ENCODE measurements around the gene NDUFS8. TPM values are rescaled to one million over a fixed set of nuclear protein-coding genes. Genes with fewer than 3 reads are reported as not detected.

The NDUFS8 gene
- 87.3 and 119 TPM in 2 replicates for total RNA-seq

GRCh38 chr11:68030318-68031143 lies at the start of gene NDUFS8:
Gene NDUFS8, plus strand, starts transcription at chr11:68030681. Its CDS starts 1,471 bp downstream, at chr11:68032152.

GRCh38 chr11:68003846-68004550 lies 26.5 kb upstream of the NDUFS8 start, which contains the start of gene UNC93B1:
Gene UNC93B1, minus strand, starts transcription at chr11:68004097. Its CDS starts 54 bp downstream, at chr11:68004043.

GRCh38 chr11:68010090-68011041 lies 20.1 kb upstream of the NDUFS8 start, which contains the start of gene ALDH3B1:
Gene ALDH3B1, plus strand, starts transcription at chr11:68010327. Its CDS starts 4,971 bp downstream, at chr11:68015298.

GRCh38 chr11:68038718-68039525 lies 8.4 kb downstream of the NDUFS8 start, which contains the start of gene TCIRG1:
Gene TCIRG1, plus strand, starts transcription at chr11:68039025. Its CDS starts 2,247 bp downstream, at chr11:68041272.

Other genes starting within 250 kb of the NDUFS8 start
- 15.7 and 27.0 TPM in 2 replicates for gene UNC93B1, start 26.6 kb upstream of the NDUFS8 start, total RNA-seq
- 21.5 and 50.0 TPM in 2 replicates for gene ALDH3B1, start 20.4 kb upstream of the NDUFS8 start, total RNA-seq
- gene TCIRG1, start 8.3 kb downstream of the NDUFS8 start, total RNA-seq = 82.0 and 99.9 TPM in 2 replicates
- 8.0 and 10.1 TPM in 2 replicates for gene CHKA, start 90.7 kb downstream of the NDUFS8 start, total RNA-seq
- 21.3 and 21.7 TPM in 2 replicates for gene KMT5B, start 182.6 kb downstream of the NDUFS8 start, total RNA-seq
- gene C11orf24, start 241.3 kb downstream of the NDUFS8 start, total RNA-seq = 32.6 and 43.0 TPM in 2 replicates